Adrenal gland (tissue), 5 donors: ENCODE measurements around the gene DHRS13.

Experiments used
- CTCF ChIP-seq, 6 experiments: fragments of 450-650 bp in 4 of 6; fragments of 200-600 bp in 2 of 6; sonication (generic) in 1 of 6; IDR thresholded peaks; 1 replicate in 5 of 6; 2 replicates in 1 of 6; pipeline versions ENCODE4 v1.5.1 to v1.8.0; 2016 to 2021; ENCODE audit warnings: antibody characterized with exemption in 6 of 6, mild to moderate bottlenecking in 2 of 6, moderate library complexity in 1 of 6
- POLR2A ChIP-seq, 2 donors: fragments of 450-650 bp; IDR thresholded peaks; one replicate each; pipeline ENCODE4 v1.6.1; 2017; ENCODE audit warnings: antibody characterized with exemption in 2 of 2, mild to moderate bottlenecking in 2 of 2, moderate library complexity in 1 of 2
- donor health status: DM: no; HTN: no; CAD: no.

- TF ChIP-seq CTCF (IDR thresholded peaks at IDR 0.05): no peak
- TF ChIP-seq POLR2A (IDR thresholded peaks at IDR 0.05): no peak
Observed at GRCh38 chr17:28935744-28936460, 33.0 kb upstream of the DHRS13 start.
